ENCODE measurements around the gene NCAM1.

Gene NCAM1

GRCh38 chr11:113075586-113076095 is 114.4 kb downstream of the NCAM1 start (continued):
- TF ChIP-seq ZNF629 (tag by site-specific recombination; IDR thresholded peaks at IDR 0.05) (no peak), ZNF223 (tag by site-specific recombination; IDR thresholded peaks at IDR 0.05) (no peak), ZNF624 (tag by site-specific recombination; IDR thresholded peaks at IDR 0.05) (no peak), ZNF785 (tag by site-specific recombination; IDR thresholded peaks at IDR 0.05) (no peak), ZSCAN18 (tag by site-specific recombination; IDR thresholded peaks at IDR 0.05) (no peak), KLF1 (tag by site-specific recombination; IDR thresholded peaks at IDR 0.05) (no peak), ZNF530 (tag by site-specific recombination; IDR thresholded peaks at IDR 0.05; ENCODE audit: low read depth) (no peak), ZSCAN5A (tag by site-specific recombination; IDR thresholded peaks at IDR 0.05) (no peak), GFI1B (tag by site-specific recombination; IDR thresholded peaks at IDR 0.05) (no peak), BCL6B (tag by site-specific recombination; IDR thresholded peaks at IDR 0.05) (no peak)

- ChIA-PET CTCF (no interaction called here), POLR2A (interaction anchor here (1.1 kb wide), 1 partner anchor 17 kb away, joined by 3 read pairs; no protein-coding TSS in a partner anchor)
- Histone ChIP-seq H3K36me3 (ENCODE audit: control insufficient read depth in 2 of 2, insufficient read depth in 1 of 2, low read length in 2 of 2) (no peaks in the 10 kb centered on the region), H3K4me3 (ENCODE audit: low read depth, low read length) (no peak overlapping the region), H3K4me1 (ENCODE audit: control insufficient read depth, insufficient read depth, low read length) (no peaks in the 10 kb centered on the region), H3K27ac (ENCODE audit: extremely low read depth, low read depth, low read length) (no peak overlapping the region), H3K9me3 (ENCODE audit: control insufficient read depth, insufficient read depth, low read depth, low read length) (no peaks in the 10 kb centered on the region)
- TF ChIP-seq ZSCAN18 (tag by site-specific recombination; IDR thresholded peaks at IDR 0.05): no peak
- TF ChIP-seq ZNF292 (tag by site-specific recombination; IDR thresholded peaks at IDR 0.05; ENCODE audit: borderline replicate concordance, low read depth): no peak
- no peak for TF ChIP-seq REPIN1 (tag by site-specific recombination; IDR thresholded peaks at IDR 0.05; ENCODE audit: low read depth)
- TF ChIP-seq ZNF629 (tag by site-specific recombination; IDR thresholded peaks at IDR 0.05): no peak
Observed at GRCh38 chr11:113077379-113077778, 116.2 kb downstream of the NCAM1 start.

- Histone ChIP-seq H3K4me1 (ENCODE audit: control insufficient read depth, insufficient read depth, low read length) (peaks cover 2% of the 10 kb centered on the region; the same call in 1 of the 2 replicates), H3K9me3 (ENCODE audit: control insufficient read depth, insufficient read depth, low read depth, low read length) (no peaks in the 10 kb centered on the region), H3K4me3 (ENCODE audit: low read depth, low read length) (no peak overlapping the region), H3K27ac (ENCODE audit: extremely low read depth, low read depth, low read length) (no peak overlapping the region), H3K36me3 (ENCODE audit: control insufficient read depth in 2 of 2, insufficient read depth in 1 of 2, low read length in 2 of 2) (no peaks in the 10 kb centered on the region)
- CTCF ChIA-PET: interaction anchor here (1.0 to 1.6 kb wide), 3 partner anchors 31 to 207 kb away, joined by 3 to 4 read pairs (median 3); no protein-coding TSS in a partner anchor
- POLR2A ChIA-PET: no interaction called here
- TF ChIP-seq ZNF426 (tag by site-specific recombination; IDR thresholded peaks at IDR 0.05): no peak
- TF ChIP-seq ZNF837 (tag by site-specific recombination; IDR thresholded peaks at IDR 0.05): no peak
- TF ChIP-seq ZNF114 (tag by site-specific recombination; IDR thresholded peaks at IDR 0.05): no peak
- TF ChIP-seq HOXD13 (CRISPR knock-in tag; IDR thresholded peaks at IDR 0.05; ENCODE audit: borderline replicate concordance): no peak
Observed at GRCh38 chr11:113082341-113082955, 121.2 kb downstream of the NCAM1 start.

Data from HEK293 (cell line).